HG03159 (cell line): Measurements from ENCODE around the gene UBL3.
A peak's percentile ranks its signal among the peaks of the same experiment; 100 is the strongest.

Experiments used
- ATAC-seq: cut with Tn5 transposase; IDR thresholded peaks from one replicate; pipeline ENCODE4 v1.9.1; 2021; ENCODE audit warnings: mild to moderate bottlenecking, moderate library complexity; ENCODE audit not compliant: unreplicated experiment

UBL3 gene

DNA sequence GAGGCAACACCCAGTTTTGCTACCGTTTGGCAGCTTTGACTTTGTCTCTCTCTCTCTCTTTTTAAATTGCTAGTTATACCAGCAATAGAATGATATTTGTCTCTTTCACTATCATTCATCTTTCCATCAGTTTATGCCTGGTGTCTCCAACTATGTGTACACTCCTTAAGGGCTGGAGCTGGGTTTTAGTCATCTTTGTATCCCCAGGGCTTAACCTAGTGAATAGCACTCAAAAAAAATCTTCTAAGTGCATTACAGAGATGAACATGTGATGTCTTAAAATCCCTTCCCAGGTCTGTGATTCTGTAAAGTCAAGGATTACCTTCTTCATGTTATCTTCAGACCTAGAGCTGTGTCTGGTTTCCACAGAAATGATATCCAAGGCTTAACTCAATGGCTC, 7.8 kb upstream of the UBL3 start:
- ATAC-seq = no peak

DNA sequence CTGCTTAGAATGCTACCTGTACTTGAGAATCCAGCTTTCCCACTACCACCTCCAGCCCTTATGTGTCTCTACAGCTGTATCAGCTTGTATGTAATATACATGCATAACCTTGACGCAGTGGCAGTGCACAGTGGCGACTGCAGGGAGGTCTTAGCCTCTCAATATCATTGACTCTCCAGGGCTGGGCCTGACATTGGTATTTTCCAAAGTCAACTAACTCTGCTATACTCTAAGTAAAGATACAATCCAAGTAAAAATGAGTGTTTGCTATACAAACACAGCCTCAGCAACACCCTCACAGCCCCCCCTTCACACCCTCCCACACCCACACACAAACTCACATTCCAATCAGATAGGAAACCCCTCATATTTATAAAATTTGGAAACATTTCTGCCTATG, 6.7 kb upstream of the UBL3 start:
- ATAC-seq = no peak

DNA sequence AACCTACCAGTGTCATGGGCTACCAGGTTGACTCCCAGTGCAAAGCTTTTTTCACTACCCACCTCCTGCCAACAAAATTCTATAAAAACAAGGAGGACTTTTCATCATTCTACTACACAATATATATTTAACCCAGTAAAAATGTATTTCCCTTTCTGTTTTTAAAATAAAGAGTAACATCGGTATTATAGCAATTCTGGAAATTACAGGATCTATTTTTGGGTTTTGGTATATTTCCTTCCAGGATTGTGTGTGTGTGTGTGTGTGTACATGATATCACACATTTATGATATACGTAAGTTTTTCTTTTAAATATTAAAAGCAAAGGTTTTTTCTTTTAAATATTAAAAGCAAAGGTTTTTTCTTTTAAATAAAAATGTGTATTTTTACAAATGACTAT, 6.0 kb upstream of the UBL3 start:
- no peak for ATAC-seq

DNA sequence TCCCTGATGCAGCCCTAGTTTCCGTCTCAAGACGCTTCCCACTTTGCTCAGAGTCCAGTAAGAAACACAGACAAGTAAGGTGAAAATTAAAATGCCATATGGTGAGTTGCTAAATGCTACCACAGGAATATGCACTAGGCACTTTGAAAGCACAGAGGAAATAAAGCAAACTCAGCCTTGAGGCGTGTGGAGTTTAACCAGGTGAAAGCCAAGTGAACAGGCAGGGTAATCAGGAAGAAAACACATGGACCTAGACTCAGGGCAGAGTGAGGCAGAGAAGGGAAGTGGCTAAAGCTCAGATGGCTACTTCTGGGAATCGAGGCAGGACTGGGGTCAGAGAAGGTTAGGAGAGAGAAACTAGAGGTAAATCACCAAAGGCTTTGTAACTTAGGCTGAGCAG, 5.4 kb upstream of the UBL3 start:
- ATAC-seq = no peak

DNA sequence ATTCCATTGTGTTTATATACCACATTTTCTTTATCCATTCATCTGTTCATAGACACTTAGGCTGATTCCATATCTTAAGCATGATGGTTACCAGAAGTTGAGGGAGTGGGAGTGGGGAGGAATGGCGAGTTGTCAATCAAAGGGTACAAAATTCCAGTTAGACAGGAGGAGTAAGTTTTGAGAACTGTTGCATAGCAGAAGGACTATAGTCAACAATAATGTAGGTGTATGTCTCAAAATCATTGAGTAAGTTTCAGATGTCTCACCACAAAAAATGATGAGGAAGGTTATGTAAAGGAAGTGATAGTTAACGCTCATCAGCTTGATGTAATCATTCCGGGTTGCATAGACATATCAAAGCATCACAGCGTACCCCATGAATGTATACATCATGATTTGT, 4.6 kb upstream of the UBL3 start:
- no peak for ATAC-seq

DNA sequence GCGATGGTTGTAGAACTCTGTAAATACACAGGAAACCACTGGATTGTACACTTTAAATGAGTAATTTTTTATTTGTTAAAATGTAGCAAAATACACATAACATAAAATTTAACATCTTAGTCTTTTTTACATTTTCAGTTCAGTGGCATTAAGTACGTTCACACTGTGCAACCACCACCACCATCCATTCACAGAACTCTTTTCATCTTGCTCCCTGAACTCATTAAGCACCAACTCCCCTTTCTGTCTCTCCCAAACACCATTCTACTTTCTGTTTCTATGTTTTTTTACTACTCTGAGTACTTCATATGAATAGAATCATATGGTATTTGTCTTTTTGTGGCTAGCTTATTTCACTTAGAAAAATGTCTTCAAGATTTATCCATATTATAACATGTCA, 2.7 kb upstream of the UBL3 start:
- no peak for ATAC-seq

DNA sequence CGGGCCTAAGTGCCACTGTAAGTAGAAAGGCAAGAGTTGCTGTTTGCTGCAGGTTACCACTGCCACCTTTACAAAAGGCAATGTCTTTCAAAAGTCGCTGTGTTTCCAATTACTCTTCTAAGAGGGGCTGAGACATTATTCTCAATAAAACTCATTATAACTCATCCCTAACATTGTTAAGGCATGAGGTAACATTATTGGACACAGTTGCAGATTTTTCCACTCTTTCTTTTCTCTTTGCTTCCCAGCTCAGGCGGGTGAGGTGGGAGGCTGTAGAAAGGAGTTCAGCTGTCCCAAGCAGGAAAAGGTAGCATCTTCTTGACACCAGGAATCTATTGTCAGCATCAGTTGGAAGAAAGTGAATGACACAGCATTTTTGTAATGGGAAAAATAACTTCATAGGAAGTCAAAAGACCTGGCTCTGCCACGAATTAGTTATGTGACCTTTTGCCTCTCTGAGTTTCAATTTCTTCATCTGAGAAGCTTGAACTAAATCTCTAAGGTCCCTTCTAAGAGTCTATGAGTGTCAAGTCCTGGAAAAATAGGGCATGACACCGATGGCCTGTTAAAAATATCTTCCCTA, 2.1 kb upstream of the UBL3 start:
- ATAC-seq = no peak

DNA sequence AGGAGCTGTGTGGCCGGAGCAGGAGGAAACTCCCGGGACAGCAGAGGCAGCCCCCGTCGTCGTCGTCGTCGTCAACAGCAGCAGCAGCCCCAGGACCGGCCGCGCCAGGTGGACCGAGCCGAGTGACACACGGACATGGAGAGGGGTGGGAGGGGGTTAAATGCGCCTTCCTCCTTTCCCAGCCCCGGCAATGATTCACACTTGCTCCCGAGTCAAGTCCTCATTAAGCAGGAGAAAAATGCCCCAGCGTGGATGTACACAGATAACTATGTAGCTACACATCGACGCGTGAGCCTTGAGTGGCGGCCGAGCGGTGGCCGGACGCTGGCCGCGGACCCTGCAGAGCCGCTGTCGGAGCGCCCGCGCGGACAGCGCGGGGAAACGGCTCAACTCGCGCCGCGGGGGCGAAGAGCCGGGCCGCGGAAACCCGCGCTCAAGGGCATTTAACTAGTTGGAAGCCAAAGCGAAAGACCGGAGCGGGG, 645 bp downstream of the UBL3 start:
- ATAC-seq = peak; percentile 4

DNA sequence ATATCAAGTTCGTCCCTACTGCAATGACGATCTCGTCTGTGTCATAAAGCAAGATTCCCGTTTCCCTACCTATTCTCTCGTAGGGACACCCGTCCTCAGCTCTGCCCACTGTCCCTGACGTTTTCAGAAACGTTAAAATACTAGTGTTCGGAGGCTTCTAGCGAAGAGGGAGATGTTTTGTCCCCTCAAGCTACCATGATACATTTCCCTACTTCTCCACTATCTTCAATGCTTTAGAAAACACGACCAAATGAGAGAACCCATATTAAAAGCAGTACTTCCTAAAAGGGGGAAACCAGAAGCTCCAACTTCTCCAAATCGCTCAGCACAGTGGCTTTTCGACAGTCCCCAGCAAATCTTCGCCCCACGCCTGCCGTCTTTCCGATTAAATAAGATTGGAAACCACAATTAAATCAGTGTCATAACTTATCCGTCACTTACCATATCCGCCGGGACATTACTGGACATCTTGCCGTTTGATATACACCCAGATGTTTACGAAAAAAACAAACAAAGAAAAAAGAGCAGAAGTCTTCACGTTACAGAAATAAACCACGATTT, 1.3 kb downstream of the UBL3 start:
- ATAC-seq = no peak

DNA sequence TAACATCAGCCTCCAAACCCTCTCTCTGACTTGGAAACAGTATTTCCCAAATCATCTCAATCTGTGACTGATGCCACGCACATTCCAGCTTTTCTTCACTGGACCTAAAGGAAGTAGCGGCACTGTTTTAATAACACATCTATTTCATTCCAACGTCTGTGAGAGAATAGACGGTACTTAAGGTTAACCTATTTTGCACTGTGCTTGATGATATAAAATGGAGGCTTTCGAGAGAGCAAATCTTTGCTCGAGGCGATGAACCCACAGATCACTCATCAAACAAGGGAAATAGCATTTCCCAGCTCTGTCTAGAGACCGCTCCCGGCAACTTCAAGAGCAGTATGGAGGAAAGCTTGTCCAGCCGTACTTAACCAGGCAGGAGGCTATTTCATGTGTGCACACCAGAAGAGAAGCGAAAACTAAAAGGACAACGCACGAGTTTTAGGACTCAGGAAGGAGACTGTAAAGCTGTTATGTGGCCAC, 2.9 kb downstream of the UBL3 start:
- no peak for ATAC-seq

DNA sequence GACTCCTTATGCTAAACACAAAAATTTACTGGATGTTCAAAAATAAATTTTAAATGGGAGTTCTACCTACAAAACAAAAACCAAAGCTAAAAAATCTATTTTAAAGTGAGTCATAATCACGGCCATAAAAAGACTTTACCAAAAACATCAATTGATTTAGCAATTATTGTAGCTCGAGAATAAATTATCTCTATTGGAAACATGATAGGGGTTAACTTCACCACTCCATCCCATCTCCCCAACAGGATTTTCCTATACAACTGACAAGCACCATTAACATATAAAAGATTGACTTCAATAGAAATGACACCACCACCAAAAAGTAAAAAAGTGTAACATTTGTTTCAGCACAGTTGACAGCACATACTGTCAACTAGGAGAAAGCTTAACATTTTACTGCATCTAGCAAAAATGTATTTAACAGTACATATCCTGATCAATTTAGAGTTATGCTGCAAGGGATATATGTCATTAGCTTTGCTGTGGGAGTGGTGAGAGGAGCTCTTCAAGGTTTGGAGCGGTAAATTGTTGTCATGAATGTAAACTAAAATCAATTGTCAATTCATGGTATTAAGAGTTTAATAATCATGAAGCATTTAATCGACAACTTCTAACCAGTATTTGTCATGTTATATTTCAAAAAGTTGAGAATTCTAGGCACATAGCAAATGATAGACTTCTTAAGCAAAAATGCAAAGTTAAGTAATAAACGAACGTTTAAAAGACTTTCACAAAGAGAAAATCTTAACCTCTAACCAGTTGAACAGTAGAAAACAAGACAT, 3.8 kb downstream of the UBL3 start:
- no peak for ATAC-seq

DNA sequence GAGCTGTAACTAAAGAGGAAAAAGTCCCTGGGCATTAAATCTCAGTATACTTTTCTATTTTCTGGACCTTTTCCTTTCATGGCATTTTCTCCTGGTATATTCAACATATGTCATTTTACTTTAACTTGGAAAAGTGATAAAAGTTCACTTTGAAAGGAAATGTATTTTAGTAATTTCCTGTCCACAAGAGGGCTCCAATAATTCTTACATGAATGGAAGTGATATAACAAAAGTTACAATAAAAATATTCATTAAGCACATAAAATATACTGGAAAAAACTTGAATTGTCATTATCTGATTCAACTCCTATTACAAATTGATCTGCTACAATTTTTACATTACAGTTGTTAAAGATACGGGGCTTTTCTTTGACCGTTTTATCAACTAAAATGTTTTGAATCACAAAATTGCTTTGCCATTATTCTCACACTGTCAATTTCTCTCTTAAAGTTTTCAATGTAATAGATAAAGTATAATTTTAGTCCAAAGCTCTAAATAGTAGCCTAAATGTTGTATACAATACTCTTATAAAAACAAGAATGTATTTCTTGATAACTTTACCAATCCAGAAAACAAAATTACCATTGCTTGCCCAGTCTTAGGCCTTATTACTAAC, 4.9 kb downstream of the UBL3 start:
- ATAC-seq = no peak

DNA sequence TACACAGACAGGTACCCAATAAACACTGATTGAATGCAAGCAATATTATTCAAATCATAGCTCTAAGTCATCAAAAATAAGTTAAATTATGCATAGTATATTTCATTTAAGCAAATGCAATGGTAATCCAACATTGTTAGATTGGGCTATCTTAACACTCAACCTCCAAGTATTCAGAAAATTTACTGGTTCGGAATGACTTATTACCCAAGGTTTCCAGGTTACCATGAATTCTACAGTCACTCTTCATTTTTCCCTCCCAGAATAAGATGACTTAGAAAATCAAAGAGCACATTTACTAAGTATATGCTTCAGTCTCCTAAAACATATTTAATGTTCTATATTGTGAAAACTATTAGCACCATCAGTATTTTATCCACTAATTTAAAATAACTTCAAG, 6.0 kb downstream of the UBL3 start:
- no peak for ATAC-seq

DNA sequence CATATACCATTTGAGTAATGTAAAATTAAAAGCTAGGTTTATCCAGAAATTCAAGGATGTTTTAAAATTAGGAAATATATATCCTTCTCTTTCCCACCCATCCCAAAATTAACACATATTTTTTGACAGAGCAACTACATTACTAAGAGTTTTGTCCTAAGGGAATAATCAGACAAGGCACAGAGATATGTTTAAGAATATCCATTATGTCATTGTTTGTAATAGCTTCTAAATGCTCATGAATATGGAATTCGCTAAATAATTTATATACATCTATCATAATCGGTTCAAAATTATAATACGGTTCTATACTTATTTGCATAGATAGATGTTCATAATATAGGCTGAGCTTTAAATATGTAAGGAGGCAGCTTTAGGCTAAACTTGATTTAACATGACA, 9.8 kb downstream of the UBL3 start:
- no peak for ATAC-seq

DNA sequence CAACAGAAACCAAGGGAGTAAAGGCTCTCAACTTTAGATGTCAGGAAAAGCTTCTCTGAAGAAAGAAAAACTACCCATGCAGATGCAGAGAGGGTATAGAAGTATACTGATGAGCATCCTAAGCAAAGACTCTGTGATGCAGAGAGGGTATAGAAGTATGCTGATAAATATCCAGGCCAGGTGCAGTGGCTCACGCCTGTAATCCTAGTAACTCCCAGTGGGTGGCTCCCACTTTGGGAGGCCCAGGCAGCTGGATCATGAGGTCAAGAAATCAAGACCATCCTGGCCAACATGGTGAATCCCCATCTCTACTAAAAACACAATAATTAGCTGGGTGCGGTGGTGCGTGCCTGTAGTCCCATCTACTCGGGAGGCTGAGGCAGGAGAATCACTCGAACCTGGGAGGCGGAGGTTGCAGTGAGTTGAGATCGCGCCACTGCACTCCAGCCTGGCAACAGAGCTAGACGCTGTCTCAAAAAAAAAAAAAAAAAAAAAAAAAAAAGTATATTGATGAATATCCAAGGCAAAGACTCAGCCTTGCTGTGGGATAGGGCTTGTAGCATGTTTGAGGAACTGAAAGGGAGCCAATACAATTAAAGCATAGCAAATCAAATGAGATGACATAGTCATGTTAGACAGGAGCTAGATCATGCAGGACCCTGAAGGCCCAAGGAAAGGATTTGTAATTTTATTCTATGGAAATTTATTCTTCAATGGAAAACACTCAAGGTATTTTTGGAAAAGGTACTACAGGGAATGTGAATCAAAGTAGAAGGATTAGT, 14.9 kb downstream of the UBL3 start:
- ATAC-seq = no peak

DNA sequence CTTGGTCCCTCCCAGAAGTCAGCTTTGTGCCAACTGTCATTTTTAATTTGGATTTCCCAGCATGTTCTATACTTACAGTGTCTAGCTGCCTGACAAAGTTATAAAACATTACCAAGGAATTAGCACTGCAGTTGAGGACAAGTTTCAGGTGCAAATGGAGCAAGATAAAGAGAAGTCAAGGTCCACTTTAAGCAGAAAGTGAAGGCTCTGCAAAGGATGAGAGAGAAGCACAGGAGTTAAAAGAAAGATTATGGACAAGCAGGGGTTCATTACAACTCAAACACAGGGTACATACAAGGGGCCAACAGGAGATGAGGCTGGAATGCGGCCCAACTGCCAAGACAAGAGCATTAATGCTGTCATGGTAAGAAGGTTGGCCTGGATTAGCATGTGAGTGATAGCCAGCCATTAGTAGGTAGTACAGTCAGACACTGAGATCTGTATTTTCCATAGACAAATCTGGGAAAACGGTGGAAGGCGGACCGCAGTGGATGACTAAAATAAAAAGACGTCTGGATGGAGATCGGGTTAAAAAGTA, 17.6 kb downstream of the UBL3 start:
- ATAC-seq = no peak

DNA sequence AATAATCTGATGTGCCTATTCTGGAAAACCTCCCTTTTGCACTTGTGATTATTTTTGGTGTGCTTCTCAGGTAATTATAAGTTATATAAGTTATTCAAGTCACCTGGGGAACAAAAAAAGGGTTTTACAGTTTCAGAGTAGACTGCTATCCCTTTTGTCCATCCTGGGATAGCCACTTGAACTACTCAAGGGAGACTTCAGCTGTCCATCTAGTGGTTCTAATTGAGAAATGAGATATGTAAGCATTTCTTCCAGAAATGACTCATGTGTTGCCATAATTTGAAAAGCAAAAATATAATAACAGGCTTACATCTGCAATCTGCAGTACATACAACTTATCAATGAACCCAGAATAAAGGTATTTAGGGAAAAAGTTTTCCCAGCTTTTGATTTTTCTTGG, 20.4 kb downstream of the UBL3 start:
- ATAC-seq = no peak

DNA sequence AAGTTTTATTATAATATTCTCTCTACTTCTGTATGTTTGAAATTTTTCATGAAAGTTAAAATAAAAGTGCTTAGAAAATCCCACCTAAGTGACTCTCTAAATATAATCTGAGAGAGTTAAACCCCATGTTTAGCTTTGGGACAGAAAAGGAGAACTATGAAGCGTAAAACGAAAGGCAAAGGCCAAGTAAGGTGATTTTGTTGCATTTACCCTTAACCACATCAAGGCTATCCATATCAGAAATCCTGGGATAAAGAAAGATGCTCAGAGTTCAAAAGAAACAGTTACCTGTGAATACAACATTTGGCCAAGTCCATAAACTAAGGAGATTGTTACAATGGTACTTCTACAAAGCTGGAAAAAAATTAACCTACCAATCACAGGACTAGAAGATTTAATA, 31.3 kb downstream of the UBL3 start:
- no peak for ATAC-seq

DNA sequence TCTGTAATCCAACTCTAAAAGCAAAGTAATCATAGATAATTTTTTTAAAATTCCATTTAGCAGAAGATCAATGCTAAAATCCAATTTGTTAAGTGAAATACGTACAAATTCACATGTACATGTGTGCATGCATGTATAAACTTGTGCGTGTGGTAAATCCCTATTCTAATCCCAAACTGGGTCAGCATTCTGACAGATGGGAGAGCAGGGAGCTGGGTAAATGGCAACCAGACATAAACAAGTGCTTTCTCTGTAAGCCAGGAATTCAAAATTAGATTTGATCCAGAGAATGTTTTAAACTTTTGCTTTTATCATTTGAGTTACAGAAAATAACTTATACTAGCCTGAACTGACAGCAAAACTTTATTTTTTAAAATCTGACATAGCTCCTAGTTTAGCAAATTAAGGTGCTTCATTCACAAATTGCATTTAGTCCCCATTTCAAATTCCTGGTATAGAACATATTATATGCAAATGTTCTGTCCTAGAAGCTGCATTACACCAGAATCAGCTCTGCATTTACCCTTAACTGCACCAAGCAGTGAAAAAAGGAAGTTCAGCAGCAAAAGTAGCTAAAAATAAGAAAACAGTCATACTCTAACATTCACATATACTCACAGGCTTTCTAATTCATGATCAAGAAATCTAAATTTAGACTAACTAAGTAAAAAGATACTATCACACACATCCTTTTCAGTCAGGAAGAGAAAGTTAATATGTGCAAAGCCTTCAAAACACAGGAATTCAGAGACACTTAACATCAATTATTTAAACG, 32.6 kb downstream of the UBL3 start:
- ATAC-seq = peak; percentile 96

DNA sequence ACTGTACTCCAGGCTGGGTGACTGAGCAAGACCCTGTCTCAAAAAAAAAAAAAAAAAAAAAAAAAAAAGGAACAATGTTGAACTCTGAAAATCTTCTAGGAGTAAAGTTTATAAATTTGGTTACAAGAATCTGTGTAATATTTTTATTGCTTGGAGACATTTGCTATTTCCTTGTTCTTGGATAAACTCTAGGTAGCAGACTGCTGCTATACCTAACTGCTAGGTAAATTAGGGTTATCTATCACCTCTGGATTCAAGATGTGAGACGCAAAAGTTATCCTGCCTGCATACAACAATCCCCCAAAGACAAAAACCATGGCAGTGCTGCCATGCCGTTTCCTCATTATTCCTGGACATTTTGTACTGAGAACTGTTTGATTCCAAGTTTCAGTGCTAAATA, 33.7 kb downstream of the UBL3 start:
- ATAC-seq = no peak
